Measurements from ENCODE around the gene SLC25A41. TPM values are rescaled to one million over a fixed set of nuclear protein-coding genes. Genes with fewer than 3 reads are reported as not detected.
"Not testable (repeated sequence)": the region's sequence is repeated elsewhere in the genome, so short reads cannot be mapped to it uniquely, and the experiment has no call there.

SLC25A41 gene
- polyA plus RNA-seq, 5 donors: 0.26 to 1.3 (median 0.57) TPM

DNA sequence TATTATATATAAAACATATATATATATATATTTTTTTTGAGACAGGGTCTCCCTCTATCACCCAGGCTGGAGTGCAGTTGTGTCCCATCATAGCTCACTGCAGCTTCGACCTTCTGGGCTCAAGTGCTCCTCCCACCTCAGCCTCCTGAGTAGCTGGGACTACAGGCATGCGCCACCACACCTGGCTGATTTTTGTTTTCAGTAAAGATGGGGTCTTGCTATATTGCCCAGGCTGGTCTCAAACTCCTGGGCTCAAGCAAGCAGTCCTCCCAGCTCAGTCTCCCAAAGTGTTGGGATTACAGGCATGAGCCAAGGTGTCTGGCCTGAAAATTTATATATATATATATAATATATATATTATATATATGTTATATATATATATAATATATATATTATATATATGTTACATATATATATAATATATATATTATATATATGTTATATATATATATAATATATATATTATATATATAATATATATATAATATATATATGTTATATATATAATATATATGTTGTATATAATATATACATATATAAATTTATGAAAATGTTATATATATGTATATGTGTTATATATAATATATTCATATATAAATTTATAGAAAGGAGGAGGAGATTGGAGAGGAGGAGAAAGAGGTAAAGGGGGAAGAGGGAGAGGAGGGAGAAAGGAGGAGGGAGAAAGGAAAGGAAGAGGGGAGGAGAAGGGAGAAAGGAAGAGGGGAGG is 4.7 kb downstream of the SLC25A41 start:
- DNase-seq: not testable (repeated sequence)

GRCh38 chr19:6427131-6427530 is 6.4 kb downstream of the SLC25A41 start:
- no peak for DNase-seq

DNA sequence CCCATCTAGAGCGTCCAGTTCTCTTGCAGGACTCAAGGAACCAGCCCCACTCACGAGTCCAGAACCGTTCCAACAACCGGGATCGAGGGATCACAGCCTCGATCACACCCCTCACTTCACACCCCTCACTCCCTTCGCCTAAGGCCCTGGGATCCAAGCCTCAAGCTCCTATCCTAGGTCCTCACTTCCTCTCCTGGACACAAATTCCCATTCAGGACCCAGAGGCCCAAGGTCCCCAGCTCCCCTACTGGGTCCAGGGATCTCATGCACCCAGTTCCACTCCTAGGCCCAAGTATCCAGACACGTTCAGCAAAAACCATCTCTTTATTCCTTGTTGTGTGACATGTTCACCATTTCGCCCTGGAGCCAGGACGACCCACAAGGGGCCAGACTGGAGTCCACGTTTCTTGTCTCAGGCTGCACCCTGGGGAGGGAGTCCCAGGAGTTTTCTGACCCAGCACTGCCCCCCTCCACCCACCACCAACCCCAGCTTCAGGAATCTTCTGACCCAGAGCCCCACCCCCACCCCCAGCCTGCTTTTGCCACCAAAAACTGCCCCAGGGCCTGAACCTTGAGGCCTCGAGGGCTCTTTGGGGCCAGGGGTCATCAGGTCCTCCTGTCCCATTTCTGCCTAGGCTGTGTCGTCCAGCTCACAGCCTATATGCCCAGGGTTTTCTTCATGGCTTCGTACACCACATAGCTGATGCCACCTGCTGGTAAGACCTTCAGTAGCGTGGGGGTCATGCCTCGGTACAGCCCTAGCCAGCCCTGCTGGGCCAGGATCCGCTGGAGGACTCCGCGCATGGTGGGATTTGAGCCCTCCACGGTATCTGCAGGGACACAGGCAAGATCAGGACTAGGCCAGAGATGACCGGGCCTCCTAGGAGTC is 7.6 kb downstream of the SLC25A41 start:
- DNase-seq: no peak

DNA sequence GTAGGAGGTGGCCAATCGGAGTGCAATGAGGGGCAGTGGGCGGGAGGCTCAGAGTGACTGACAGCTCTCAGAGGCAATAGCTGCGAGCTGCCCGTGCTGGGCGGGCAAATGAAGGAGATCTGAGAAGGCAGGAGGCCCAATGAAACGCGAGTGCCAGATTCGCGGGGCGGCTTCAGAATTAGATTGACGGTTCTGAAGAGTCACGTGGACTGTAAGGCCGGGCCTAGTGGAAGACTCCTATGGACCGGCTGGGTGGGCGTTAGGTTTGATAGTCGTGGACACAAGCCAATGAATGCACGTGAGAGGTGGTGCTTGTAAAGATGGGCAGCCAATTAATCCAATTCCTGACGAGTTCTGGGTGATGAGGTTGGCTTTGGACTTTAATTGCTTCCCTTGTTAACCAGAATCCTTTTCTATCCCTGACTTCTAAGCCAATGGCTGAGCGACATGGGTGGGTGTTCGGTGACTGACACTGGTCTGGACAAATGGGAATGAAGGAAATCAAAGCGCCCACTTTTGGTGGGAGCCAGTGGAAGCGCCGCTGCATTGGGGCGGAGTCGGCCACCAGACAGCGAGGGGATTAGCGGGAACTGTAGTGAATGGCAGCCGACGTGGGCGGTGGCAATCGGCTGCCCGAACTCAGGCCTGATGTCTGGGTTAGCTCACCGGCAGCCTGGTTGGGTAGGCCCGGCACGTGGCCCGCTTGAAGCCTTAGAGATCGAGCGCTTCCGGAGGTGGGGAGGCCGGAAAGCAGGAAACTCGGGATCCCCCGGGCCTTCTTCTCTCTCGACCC is 8.4 kb downstream of the SLC25A41 start:
- DNase-seq: peak; percentile 100

- no peak for DNase-seq
These were observed 9.2 kb downstream of the SLC25A41 start, which contains the start of gene KHSRP for GRCh38 chr19:6424195-6424938. TSS of gene KHSRP (minus strand) at chr19:6424811. CDS start at chr19:6424701, 110 bp downstream.

DNA sequence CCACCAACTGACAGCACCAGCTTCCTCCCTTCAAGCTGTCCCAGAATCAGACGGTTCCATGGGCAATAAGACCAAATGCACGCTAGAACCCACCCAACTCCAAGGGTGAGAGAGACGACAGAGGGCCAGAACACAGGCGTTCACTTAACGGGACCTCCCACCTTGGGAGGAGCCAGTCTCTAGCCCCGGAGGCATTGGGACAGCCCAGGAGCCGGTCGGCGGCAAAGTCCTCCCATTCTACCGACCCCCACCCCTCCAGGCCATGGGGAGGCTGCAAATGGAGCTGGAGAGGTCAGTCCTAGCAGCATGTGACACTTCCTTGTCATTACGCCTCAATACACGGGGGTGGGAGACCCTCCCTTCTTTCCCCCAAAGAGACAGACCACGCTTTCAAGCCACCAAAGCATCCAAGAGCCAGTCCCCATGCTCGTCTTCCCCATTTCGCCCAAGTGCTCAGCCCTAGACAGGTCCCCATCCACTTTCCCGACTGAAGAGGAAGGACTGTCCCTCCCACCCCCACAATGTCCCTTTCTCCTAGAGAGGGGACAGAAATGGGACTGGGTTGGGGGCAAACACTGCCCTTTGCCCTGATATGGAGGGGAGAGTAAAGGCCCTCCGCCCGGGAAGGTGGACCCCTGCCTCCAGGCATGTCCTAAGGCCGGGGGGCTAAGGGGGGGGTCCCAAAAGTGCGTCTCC is 9.9 kb downstream of the SLC25A41 start:
- peak in 1 of 2 donors; percentile 31 for DNase-seq

DNA sequence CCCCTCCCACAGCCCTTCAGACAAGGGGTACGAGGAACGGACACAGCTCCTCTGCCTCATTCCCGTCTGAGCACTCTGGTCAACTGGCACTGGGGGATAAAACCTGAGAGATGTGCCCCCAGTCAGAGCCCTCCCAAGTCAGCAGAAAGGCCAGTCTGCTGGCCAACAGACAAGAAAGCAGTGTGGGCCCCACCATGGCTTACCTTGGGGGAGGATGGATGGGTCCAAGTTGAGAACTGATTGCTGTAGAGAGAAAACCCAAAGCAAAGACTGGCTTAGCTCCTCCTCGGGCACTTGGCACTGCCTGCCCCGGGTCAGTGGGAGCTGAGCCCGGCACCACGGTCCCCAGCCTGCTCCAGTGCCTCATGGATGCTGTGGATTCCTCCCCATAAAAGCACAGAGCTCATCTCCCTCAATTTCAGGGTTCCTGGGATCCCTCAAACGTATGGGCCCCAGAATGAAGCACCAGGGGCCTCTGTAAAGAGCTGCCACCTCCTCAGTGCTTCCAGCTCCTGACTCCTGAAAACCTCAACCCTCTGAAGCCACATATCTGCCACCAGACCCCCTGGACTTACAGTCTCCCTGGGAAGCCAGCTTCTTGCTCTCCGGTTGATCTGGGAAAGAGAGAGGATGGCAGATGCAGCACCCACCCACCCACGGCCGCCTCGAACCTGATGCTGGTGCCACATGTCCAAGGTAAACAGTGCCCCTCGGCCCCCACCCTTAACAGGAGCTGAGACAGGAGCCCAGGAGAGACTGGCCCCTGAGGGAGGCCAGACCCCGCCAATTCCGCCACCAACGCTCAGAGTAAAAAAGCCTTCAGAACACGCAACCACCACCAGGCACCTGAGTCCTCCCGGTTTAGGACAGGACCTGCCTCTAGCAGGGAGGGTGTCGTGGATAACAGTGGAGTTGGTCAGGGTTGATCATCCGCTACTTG is 12.2 kb downstream of the SLC25A41 start:
- DNase-seq: no peak

- no peak for DNase-seq
These were observed 15.0 kb downstream of the SLC25A41 start for GRCh38 chr19:6418562-6418932.

GRCh38 chr19:6417713-6418561 is 15.6 kb downstream of the SLC25A41 start:
- DNase-seq: no peak

- DNase-seq: no peak
These were observed 16.7 kb downstream of the SLC25A41 start for GRCh38 chr19:6416658-6417405.

DNA sequence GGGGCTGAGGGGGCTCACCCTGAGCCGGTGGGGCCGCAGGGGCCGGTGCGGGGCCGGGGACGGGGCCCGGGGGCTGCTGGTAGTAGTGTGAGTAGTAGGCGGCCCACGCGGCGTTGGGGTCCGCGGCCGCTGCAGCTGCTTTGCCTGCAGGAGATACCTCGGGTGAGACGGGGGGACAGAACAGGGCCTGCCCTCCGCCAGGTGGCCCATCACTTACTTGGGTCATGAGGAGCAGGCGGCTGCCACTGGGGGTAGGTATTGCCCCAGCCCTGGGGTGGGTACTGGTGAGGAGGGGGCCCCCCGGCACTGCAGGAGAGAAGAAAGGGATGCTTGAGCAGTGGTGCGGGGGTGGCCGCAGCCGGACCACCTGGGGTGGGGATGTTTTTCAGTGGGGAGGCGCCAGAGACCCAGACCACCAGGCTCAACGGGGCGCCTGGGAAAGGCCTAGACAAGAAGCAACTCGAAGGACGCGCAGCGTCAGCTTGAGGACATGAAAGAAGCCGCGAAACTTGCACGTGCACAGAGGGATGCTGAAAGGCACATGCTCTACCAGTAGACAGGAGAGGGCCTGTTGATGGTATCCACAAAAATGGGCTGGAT is 17.9 kb downstream of the SLC25A41 start:
- no peak for DNase-seq

DNA sequence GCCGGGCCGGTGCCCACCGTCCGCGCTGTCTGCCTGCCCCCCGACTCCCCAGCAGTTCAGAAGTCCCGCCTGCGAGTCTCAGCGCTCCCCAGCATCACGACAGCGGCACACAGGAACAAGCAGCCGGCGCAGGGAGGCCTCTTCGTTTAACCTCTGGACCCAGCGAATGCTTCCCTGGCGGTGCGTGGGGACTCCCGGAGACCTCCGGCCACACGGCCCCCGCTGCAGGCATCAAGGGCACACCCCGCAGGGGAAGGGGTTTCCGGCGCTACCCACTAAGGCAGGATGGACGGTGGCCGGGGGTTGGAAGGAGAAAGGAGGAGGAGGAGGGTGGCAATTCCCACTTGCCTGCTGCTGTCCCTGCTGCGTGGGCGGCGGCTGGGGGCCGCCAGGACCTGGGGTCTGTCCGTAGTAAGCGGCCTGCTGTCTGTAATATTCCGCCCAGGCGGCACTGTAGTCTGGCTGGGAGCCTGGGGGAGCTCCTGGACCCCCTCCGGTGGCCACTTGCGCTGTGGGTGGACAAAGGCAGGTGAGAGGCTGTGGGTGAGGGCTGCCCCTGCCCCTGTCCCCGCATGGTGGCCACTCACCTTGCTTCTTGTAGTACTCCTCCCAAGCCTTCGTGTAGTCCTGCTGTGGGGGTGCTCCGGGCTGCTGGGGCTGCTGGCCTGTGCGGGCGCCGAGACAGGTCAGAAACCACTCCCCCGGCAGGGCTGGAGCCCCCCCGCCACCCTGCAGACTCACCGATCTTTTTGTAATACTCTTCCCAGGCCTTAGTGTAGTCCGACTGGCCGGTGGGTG is 18.6 kb downstream of the SLC25A41 start:
- DNase-seq: no peak

- no peak for DNase-seq
These were observed 19.6 kb downstream of the SLC25A41 start for GRCh38 chr19:6413721-6414643.

- DNase-seq: no peak
These were observed 20.3 kb downstream of the SLC25A41 start for GRCh38 chr19:6413291-6413690.

DNA sequence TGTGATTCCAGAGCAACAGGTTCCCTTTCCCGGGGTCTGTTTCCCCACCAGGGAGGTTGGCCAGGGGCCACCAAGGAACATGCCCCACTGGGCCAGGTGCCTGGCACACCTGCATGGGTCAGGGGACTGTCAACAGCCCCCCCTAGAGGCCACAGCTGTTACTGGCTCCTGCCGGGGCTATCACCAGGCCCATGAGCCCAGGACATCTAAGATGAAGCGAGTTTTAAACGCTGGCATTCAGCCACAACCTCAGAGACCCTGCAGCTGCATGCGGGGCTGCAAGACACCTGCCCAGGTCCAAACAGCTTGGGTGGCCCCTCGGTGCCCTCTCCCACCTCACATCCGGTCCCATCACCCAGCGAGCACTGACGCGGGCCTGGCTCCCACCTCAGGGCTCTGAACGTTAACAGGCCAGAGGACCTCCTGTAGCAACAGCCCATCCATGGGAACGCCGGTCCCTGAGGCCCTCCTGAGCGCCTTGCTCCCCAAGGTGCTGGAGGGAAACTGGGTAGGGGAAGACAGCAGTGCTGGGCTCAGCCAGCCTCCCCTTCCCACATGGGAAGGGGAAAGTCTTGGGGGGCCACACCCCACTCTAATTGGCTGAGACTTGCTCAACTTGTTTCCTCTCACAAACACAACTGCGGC is 21.0 kb downstream of the SLC25A41 start:
- peak in 1 of 2 donors; percentile 69 for DNase-seq
